Measurements from ENCODE around the gene CCDC43. TPM values are rescaled to one million over a fixed set of nuclear protein-coding genes. Genes with fewer than 3 reads are reported as not detected.
"Not testable (repeated sequence)": the region's sequence is repeated elsewhere in the genome, so short reads cannot be mapped to it uniquely, and the experiment has no call there.

CCDC43 gene
- total RNA-seq, 2 experiments from 2014 or later: 29.1 to 31.8 TPM

GRCh38 chr17:44693609-44694008 is 4.0 kb upstream of the CCDC43 start:
- CTCF ChIA-PET: interaction anchor here (0.7 kb wide), 1 partner anchor 293 kb away, joined by 4 read pairs; no protein-coding TSS in a partner anchor
- Mint-ChIP-seq H3K27ac (no peak overlapping the region), H3K4me1 (ENCODE audit: low read depth) (peaks cover 13% of the 10 kb centered on the region)

GRCh38 chr17:44690746-44691306 is 1.2 kb upstream of the CCDC43 start:
- H3K4me1 Mint-ChIP-seq (ENCODE audit: low read depth): peaks cover 24% of the 10 kb centered on the region
- peak overlapping the region; percentile 5 for H3K27ac Mint-ChIP-seq
- intact Hi-C loops (cut with micrococcal nuclease); H3K36me3 Mint-ChIP-seq (ENCODE audit: low read depth); H3K27me3 Mint-ChIP-seq (ENCODE audit: low read depth); H3K9me3 Mint-ChIP-seq: not testable (repeated sequence)
- DNase-seq: peak; percentile 50
- CTCF ChIA-PET: interaction anchor here (1.2 to 1.3 kb wide), 3 partner anchors 10 to 86 kb away, joined by 4 read pairs; no protein-coding TSS in a partner anchor
- peak overlapping the region; percentile 99 for H3K4me3 Mint-ChIP-seq

More at GRCh38 chr17:44693609-44694008, 4.0 kb upstream of the CCDC43 start:
- intact Hi-C loops (cut with micrococcal nuclease): no loop called here
- Mint-ChIP-seq H3K9me3 (no peaks in the 10 kb centered on the region), H3K27me3 (ENCODE audit: low read depth) (no peaks in the 10 kb centered on the region), H3K36me3 (ENCODE audit: low read depth) (peaks cover 3% of the 10 kb centered on the region), H3K4me3 (no peak overlapping the region)
- no peak for DNase-seq

GRCh38 chr17:44688675-44689476 is 700 bp downstream of the CCDC43 start:
- peak overlapping the region; percentile 89 for H3K27ac Mint-ChIP-seq
- no peaks in the 10 kb centered on the region for H3K9me3 Mint-ChIP-seq
- H3K36me3 Mint-ChIP-seq (ENCODE audit: low read depth): peaks cover 6% of the 10 kb centered on the region
- intact Hi-C loops (cut with micrococcal nuclease): loop anchor here (1.0 kb wide), 2 partner anchors 19 to 86 kb away; partner anchors contain the start of gene DBF4B
- peaks cover 25% of the 10 kb centered on the region for H3K4me1 Mint-ChIP-seq (ENCODE audit: low read depth)
- CTCF ChIA-PET: interaction anchor here (0.5 kb wide), 1 partner anchor 322 kb away, joined by 4 read pairs; no protein-coding TSS in a partner anchor
- peak; percentile 19 for DNase-seq
- peak overlapping the region; percentile 99 for H3K4me3 Mint-ChIP-seq
- H3K27me3 Mint-ChIP-seq (ENCODE audit: low read depth): no peaks in the 10 kb centered on the region

GRCh38 chr17:44688200-44688599 is 1.4 kb downstream of the CCDC43 start:
- Mint-ChIP-seq H3K4me3 (peak overlapping the region; percentile 99), H3K9me3 (no peaks in the 10 kb centered on the region), H3K4me1 (ENCODE audit: low read depth) (peaks cover 30% of the 10 kb centered on the region), H3K27ac (no peak overlapping the region), H3K36me3 (ENCODE audit: low read depth) (peaks cover 9% of the 10 kb centered on the region), H3K27me3 (ENCODE audit: low read depth) (no peaks in the 10 kb centered on the region)
- no peak for DNase-seq
- CTCF ChIA-PET: interaction anchor here (0.5 kb wide), 1 partner anchor 321 kb away, joined by 4 read pairs; no protein-coding TSS in a partner anchor
- intact Hi-C loops (cut with micrococcal nuclease): no loop called here

- intact Hi-C loops (cut with micrococcal nuclease): no loop called here
- Mint-ChIP-seq H3K9me3 (no peaks in the 10 kb centered on the region), H3K4me3 (no peak overlapping the region), H3K27me3 (ENCODE audit: low read depth) (no peaks in the 10 kb centered on the region), H3K27ac (no peak overlapping the region), H3K36me3 (ENCODE audit: low read depth) (peaks cover 9% of the 10 kb centered on the region), H3K4me1 (ENCODE audit: low read depth) (peaks cover 30% of the 10 kb centered on the region)
- CTCF ChIA-PET: interaction anchor here (0.6 kb wide), 1 partner anchor 44 kb away, joined by 3 read pairs; no protein-coding TSS in a partner anchor
- no peak for DNase-seq
Measured at GRCh38 chr17:44687756-44688155, 1.8 kb downstream of the CCDC43 start.

- H3K4me1 Mint-ChIP-seq (ENCODE audit: low read depth): peaks cover 14% of the 10 kb centered on the region
- CTCF ChIA-PET: interaction anchor here (0.7 to 2.1 kb wide), 3 partner anchors 11 to 151 kb away, joined by 3 to 11 read pairs (median 3); no protein-coding TSS in a partner anchor
- peaks cover 16% of the 10 kb centered on the region for H3K36me3 Mint-ChIP-seq (ENCODE audit: low read depth)
- H3K9me3 Mint-ChIP-seq; H3K27ac Mint-ChIP-seq; H3K4me3 Mint-ChIP-seq; H3K27me3 Mint-ChIP-seq (ENCODE audit: low read depth); intact Hi-C loops (cut with micrococcal nuclease); DNase-seq: not testable (repeated sequence)
Measured at GRCh38 chr17:44683303-44683702, 6.3 kb downstream of the CCDC43 start.

GRCh38 chr17:44677136-44677535 is 12.4 kb downstream of the CCDC43 start:
- intact Hi-C loops (cut with micrococcal nuclease): no loop called here
- H3K4me1 Mint-ChIP-seq (ENCODE audit: low read depth): no peaks in the 10 kb centered on the region
- CTCF ChIA-PET: no interaction called here
- no peak overlapping the region for H3K4me3 Mint-ChIP-seq
- no peak overlapping the region for H3K27ac Mint-ChIP-seq
- no peaks in the 10 kb centered on the region for H3K9me3 Mint-ChIP-seq
- H3K36me3 Mint-ChIP-seq (ENCODE audit: low read depth): peaks cover 14% of the 10 kb centered on the region
- no peak for DNase-seq
- no peaks in the 10 kb centered on the region for H3K27me3 Mint-ChIP-seq (ENCODE audit: low read depth)

- Mint-ChIP-seq H3K4me3 (no peak overlapping the region), H3K27ac (no peak overlapping the region), H3K36me3 (ENCODE audit: low read depth) (peaks cover 3% of the 10 kb centered on the region), H3K4me1 (ENCODE audit: low read depth) (no peaks in the 10 kb centered on the region), H3K9me3 (no peaks in the 10 kb centered on the region), H3K27me3 (ENCODE audit: low read depth) (no peaks in the 10 kb centered on the region)
- intact Hi-C loops (cut with micrococcal nuclease): no loop called here
- DNase-seq: no peak
- CTCF ChIA-PET: interaction anchor here (1.2 kb wide), 1 partner anchor 140 kb away, joined by 4 read pairs; no protein-coding TSS in a partner anchor
Measured at GRCh38 chr17:44673893-44674292, 15.7 kb downstream of the CCDC43 start.

- DNase-seq: no peak
- CTCF ChIA-PET: interaction anchor here (0.5 to 2.2 kb wide), 5 partner anchors 10 to 140 kb away, joined by 3 to 11 read pairs (median 5); no protein-coding TSS in a partner anchor
- no peaks in the 10 kb centered on the region for H3K4me1 Mint-ChIP-seq (ENCODE audit: low read depth)
- H3K4me3 Mint-ChIP-seq: no peak overlapping the region
- no peaks in the 10 kb centered on the region for H3K27me3 Mint-ChIP-seq (ENCODE audit: low read depth)
- H3K27ac Mint-ChIP-seq: no peak overlapping the region
- H3K36me3 Mint-ChIP-seq (ENCODE audit: low read depth): no peaks in the 10 kb centered on the region
- no peaks in the 10 kb centered on the region for H3K9me3 Mint-ChIP-seq
- intact Hi-C loops (cut with micrococcal nuclease): loop anchor here (1.0 kb wide), 1 partner anchor 139 kb away; no protein-coding TSS in a partner anchor
Measured at GRCh38 chr17:44672479-44673093, 17.0 kb downstream of the CCDC43 start.

GRCh38 chr17:44666006-44666405 is 23.6 kb downstream of the CCDC43 start:
- no peak overlapping the region for H3K4me3 Mint-ChIP-seq
- H3K27ac Mint-ChIP-seq: no peak overlapping the region
- H3K4me1 Mint-ChIP-seq (ENCODE audit: low read depth): no peaks in the 10 kb centered on the region
- no peak for DNase-seq
- no peaks in the 10 kb centered on the region for H3K36me3 Mint-ChIP-seq (ENCODE audit: low read depth)
- intact Hi-C loops (cut with micrococcal nuclease): no loop called here
- CTCF ChIA-PET: no interaction called here
- no peaks in the 10 kb centered on the region for H3K9me3 Mint-ChIP-seq
- H3K27me3 Mint-ChIP-seq (ENCODE audit: low read depth): peaks cover 3% of the 10 kb centered on the region

- no peaks in the 10 kb centered on the region for H3K4me1 Mint-ChIP-seq (ENCODE audit: low read depth)
- H3K27me3 Mint-ChIP-seq (ENCODE audit: low read depth): peaks cover 3% of the 10 kb centered on the region
- no peaks in the 10 kb centered on the region for H3K36me3 Mint-ChIP-seq (ENCODE audit: low read depth)
- CTCF ChIA-PET: no interaction called here
- H3K27ac Mint-ChIP-seq: no peak overlapping the region
- H3K9me3 Mint-ChIP-seq: no peaks in the 10 kb centered on the region
- DNase-seq: no peak
- H3K4me3 Mint-ChIP-seq: no peak overlapping the region
- intact Hi-C loops (cut with micrococcal nuclease): no loop called here
Measured at GRCh38 chr17:44664867-44665266, 24.7 kb downstream of the CCDC43 start.

GRCh38 chr17:44663095-44663494 is 26.5 kb downstream of the CCDC43 start:
- no peak for DNase-seq
- Mint-ChIP-seq H3K4me3 (no peak overlapping the region), H3K27ac (no peak overlapping the region), H3K27me3 (ENCODE audit: low read depth) (peaks cover 3% of the 10 kb centered on the region), H3K36me3 (ENCODE audit: low read depth) (no peaks in the 10 kb centered on the region), H3K4me1 (ENCODE audit: low read depth) (no peaks in the 10 kb centered on the region), H3K9me3 (no peaks in the 10 kb centered on the region)
- intact Hi-C loops (cut with micrococcal nuclease): no loop called here
- CTCF ChIA-PET: no interaction called here

Data from activated naive CD4-positive, alpha-beta T cell treated with anti-CD3 and anti-CD28 coated beads for 36 hours (primary cell).